Ramos (cell line): ENCODE results near the gene CRIM1.

ENCODE experiments used
- in situ Hi-C: fragments of 300-500 bp; cut with MboI; formaldehyde crosslinking; loops from one replicate; pipeline ENCODE4 v1.14.3; 2022; ENCODE audit warnings: low sequenced_read_pairs; ENCODE audit not compliant: unreplicated experiment

CRIM1 gene

DNA sequence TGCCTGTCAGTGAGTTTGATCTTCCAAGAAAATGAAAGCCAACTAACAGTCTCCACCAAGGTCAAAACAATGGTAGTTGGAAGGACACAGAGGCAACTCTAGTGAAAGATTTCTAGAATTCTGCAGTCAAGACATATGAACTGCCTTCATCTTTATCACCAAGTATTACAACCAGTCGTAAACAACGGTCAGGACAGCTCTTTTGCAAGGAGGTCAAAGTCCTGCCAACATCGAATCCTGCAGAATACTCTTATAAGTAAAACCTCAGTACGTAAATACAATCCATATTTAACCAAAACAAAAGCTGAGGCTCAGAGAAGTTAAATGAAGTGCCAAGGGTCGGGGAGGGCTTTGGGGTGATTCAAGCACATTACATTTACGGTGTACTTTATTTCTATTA is 239.3 kb downstream of the CRIM1 start:
- in situ Hi-C loops = no loop called here

DNA sequence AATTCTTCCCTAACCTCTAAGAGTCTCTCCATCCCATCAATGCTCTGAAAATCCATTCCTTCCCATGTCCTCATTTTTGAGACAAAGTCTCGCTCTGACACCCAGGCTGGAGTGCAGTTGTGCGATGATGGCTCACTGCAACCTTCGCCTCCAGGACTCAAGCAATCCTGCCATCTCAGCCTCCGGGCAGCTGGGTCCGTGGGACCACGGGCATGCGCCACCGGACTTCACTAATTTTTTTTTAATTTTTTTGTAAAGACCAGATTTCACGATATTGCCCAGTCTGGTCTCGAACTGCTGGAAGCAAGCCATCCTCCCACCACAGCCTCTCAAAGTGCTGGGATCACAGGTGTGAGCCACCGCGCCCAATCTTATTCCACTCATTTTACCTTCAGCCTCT is 240.8 kb downstream of the CRIM1 start:
- in situ Hi-C loops = no loop called here

DNA sequence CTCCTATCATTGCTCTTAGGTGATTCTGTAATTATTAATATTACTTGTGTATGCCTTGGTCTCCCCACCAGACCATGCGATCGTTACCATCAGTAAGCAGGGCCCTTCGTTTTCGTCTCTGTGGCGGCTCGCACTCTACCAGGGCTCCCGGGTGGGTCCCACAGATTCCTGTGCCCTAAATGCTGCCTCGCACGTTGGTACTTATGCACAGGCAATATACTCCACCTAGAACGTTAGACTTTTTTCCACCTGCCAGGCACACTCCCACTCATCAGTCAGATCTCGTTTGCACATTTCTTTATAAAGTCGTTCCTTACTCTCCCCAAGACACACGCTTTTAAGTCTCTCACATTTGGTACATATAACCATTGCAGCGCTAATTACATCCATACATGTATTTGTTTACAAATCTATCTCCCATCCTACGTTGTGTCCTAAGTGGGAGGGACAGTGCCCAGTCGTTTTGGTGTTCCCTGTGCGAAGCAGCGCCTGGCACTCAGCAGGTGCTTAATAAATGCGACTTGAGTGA is 241.5 kb downstream of the CRIM1 start:
- in situ Hi-C loops = no loop called here

DNA sequence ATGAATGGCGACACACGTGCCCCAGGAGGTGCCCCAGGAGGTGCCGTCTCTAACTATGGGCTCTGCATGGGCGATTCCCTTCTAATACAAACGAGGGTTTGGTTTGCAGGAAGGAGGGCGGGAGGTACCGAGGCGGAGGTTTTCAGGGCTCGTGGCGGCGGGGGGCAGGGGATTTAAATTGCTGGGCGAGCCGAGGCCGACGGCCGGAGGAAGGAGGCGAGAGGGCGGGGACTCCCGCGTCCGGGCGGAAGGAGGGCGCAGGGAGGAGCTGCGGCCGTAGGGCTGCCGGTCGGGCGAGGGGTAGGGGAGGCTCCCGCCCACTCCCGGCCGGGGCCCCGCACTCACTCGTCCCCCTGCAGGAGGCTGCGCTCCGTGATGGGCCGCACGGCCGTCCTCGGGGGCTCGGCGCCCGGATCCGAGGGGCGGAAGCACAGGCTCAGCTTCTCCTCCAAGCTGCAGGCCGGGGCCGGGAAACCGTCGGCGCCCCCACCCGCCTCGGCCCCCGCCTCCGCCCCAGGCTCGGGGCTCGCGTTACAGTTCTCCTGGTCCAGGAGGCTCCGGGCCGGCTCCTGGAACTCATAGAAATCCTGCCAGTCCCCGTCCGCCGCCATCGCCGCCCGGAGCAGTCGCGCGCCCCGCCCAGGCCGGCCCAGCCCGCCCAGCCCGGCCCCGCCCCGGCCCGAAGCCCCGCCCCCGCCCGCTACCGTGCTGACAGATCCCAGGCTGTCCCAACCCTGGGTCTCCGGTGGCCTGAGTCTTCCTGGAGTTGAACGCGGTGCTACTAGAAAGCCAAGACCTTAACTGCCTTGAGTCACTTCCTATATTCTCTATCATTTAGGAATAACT is 242.2 kb downstream of the CRIM1 start, which contains the start of gene FEZ2:
TSS of gene FEZ2 (minus strand) at position 637 of the 846 bp plus-strand sequence. CDS start at position 611, 26 bp downstream.
- in situ Hi-C loops = no loop called here
